ENCODE results near the gene SORCS3.

Gene SORCS3

DNA sequence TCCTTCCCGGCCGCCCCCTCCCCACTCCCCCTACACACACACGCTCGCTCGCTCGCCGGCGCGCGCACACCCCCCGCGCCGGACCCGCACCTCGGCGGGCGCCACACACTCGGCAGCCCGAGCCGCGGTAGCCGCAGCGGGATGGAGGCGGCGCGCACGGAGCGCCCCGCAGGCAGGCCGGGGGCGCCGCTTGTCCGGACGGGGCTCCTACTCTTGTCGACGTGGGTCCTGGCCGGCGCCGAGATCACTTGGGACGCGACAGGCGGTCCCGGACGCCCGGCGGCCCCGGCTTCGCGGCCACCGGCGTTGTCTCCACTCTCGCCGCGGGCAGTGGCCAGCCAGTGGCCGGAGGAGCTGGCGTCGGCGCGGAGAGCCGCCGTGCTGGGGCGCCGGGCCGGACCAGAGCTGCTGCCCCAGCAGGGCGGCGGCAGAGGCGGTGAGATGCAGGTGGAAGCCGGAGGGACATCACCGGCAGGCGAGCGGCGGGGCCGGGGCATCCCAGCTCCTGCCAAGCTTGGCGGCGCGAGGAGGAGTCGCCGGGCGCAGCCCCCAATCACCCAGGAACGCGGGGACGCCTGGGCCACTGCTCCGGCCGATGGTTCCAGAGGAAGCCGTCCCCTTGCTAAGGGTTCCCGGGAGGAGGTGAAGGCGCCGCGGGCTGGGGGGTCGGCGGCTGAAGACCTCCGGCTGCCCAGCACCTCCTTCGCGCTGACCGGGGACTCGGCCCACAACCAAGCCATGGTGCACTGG, at the start of gene SORCS3:
TSS of gene SORCS3 (plus strand) at position 104 of the 750 bp plus-strand sequence.
- ChIA-PET POLR2A (no interaction called here), CTCF (no interaction called here)
- no peak within 1 kb of the TSS for H3K4me3 ChIP-seq (ENCODE audit: low read depth, low read length)
- DNase-seq (ENCODE audit: low read depth, low spot score) = no peak
- TF ChIP-seq, protein P1, sequence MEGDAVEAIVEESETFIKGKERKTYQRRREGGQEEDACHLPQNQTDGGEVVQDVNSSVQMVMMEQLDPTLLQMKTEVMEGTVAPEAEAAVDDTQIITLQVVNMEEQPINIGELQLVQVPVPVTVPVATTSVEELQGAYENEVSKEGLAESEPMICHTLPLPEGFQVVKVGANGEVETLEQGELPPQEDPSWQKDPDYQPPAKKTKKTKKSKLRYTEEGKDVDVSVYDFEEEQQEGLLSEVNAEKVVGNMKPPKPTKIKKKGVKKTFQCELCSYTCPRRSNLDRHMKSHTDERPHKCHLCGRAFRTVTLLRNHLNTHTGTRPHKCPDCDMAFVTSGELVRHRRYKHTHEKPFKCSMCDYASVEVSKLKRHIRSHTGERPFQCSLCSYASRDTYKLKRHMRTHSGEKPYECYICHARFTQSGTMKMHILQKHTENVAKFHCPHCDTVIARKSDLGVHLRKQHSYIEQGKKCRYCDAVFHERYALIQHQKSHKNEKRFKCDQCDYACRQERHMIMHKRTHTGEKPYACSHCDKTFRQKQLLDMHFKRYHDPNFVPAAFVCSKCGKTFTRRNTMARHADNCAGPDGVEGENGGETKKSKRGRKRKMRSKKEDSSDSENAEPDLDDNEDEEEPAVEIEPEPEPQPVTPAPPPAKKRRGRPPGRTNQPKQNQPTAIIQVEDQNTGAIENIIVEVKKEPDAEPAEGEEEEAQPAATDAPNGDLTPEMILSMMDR (IDR thresholded peaks at IDR 0.05; ENCODE audit: insufficient read depth, low read length, missing control alignments) = no peak

DNA sequence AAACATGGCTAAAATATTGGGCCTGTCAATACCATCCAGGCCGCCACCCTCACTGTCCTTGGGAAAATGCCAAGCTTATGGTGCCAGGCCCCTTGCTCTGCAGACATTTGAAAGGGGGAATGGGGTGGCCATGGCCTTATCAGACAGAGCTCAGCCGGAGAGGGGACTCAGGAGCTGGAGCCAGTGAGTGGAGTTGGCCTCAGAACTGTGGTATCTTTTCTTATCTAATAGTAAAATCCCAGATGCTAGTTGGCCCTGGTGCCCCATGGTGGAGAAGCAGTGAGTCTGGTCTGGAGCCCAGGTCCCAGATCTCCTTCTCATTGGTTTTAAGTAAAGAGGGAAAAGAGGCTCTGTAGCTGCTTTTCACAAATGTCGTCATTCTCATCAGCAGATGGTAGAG, 49.6 kb upstream of the SORCS3 start:
- ChIA-PET CTCF (interaction anchor here (1.1 to 8.6 kb wide), 3 partner anchors 11 to 185 kb away, joined by 3 to 73 read pairs (median 7); no protein-coding TSS in a partner anchor), POLR2A (no interaction called here)
- no peak for DNase-seq (ENCODE audit: low read depth, low spot score)
- TF ChIP-seq, protein P1 (IDR thresholded peaks at IDR 0.05; ENCODE audit: insufficient read depth, low read length, missing control alignments) = no peak
- no peak overlapping the region for H3K4me3 ChIP-seq (ENCODE audit: low read depth, low read length)

DNA sequence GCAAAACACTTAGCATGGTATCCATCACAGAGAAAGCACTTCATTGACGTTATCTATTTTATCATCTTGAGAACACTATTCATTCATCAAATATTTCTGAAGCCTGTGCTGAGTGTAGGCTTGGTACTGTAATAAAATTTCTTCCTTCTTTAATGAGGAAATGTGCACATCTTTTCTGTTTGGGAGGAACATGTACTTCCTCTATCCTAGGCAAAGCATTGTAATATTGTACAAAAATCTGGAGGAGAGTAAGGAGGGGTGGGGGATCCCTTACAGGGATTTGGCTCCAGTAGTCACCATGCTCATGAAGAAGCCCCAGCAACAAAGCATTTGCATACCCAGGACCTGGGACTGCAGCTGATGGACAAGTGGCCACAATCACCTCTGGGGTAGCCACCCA, 39.9 kb upstream of the SORCS3 start:
- POLR2A ChIA-PET = no interaction called here
- no peak for DNase-seq (ENCODE audit: low read depth, low spot score)
- H3K4me3 ChIP-seq (ENCODE audit: low read depth, low read length) = no peak overlapping the region
- TF ChIP-seq, protein P1 (IDR thresholded peaks at IDR 0.05; ENCODE audit: insufficient read depth, low read length, missing control alignments) = no peak
- CTCF ChIA-PET = no interaction called here

DNA sequence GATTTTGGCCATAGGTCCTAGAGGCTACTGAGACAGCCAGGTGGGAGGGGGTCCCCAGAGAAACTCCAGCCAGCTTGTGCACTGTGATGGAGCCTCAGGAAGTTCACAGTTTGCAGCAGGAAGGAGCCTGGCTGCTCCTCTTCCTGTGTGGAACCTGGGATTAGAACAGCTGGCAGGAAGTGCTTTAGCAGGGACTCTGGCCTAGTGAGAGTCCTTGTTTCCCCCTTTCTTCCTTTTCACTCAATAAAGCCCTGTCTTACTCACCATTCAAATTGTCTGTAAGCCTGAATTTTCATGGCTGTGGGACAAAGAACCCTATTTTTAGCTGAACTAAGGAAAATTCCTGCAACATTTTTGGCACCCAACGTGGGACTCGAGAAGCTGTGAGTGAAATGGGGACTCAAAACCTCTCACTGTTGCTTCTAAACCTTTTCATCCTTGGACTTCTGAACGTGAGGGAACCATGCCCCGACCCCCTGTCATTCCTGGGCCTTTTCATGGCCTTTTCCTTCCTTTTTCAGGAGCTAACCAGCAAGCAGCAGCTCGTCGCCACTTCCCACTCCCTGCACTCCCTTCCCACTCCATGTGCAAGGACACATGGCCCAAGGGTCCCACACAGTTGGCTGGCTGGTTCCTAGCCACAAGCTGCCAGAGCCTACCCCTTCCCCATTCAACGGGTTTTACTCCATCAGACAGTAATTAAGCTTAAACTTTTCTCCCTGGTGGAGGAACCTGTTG, 32.8 kb upstream of the SORCS3 start:
- no peak for DNase-seq (ENCODE audit: low read depth, low spot score)
- POLR2A ChIA-PET = no interaction called here
- TF ChIP-seq, protein P1 (IDR thresholded peaks at IDR 0.05; ENCODE audit: insufficient read depth, low read length, missing control alignments) = no peak
- no peak overlapping the region for H3K4me3 ChIP-seq (ENCODE audit: low read depth, low read length)
- CTCF ChIA-PET = interaction anchor here (1.1 to 1.9 kb wide), 3 partner anchors 14 to 202 kb away, joined by 3 to 11 read pairs (median 9); no protein-coding TSS in a partner anchor

DNA sequence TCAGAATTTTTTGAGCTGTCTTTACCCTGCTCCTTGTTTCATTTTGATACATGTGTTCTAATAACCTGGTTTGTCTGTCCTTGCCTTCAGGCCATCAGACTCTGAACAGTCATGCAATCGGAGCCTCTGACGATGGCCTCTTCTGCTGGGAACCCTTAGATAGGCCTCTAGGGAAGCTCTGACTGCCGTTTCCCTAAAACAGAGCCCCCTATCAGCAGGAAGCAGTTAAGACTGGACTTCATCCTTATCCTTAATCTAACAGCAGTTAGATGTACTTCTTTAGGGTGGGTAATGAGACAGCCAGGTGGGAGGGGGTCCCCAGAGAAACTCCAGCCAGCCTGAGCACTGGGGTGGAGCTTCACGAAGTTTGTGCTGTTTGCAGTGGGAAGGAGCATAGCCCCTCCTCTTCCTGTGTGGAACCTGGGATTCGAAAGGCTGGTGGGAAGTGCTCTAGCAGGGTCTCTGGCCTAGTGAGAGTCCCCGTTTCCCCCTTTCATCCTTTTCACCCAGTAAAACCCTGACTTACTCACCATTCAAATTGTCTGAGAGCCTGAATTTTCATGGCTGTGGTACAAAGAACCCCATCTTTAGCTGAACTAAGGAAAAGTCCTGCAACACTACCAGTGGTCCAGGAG, 28.4 kb upstream of the SORCS3 start:
- DNase-seq (ENCODE audit: low read depth, low spot score) = no peak
- H3K4me3 ChIP-seq (ENCODE audit: low read depth, low read length) = no peak overlapping the region
- ChIA-PET POLR2A (no interaction called here), CTCF (interaction anchor here (0.9 to 5.6 kb wide), 8 partner anchors 12 to 217 kb away, joined by 3 to 33 read pairs (median 4); no protein-coding TSS in a partner anchor)
- TF ChIP-seq, protein P1 (IDR thresholded peaks at IDR 0.05; ENCODE audit: insufficient read depth, low read length, missing control alignments) = no peak

DNA sequence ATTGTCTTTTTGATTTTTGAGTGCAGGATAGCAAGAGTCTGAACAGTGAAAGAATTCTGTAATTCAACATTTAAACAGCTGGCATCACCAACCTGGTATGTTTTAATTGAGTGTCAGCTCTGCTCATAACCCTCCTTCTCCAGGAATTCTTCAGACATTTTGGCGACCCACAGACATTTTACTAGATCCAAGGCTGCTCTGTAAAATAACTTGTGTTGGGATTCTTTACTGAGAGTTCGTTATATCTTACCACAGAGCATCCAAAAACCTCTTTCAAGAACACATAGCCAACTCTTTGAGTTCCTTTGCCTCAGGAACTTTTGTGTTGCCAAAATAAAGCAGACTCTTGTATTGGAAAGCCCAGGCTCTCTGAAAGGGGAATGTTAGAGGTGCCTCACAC, 27.7 kb upstream of the SORCS3 start:
- TF ChIP-seq, protein P1 (IDR thresholded peaks at IDR 0.05; ENCODE audit: insufficient read depth, low read length, missing control alignments) = no peak

More for the DNA sequence above, 27.7 kb upstream of the SORCS3 start:
- POLR2A ChIA-PET = no interaction called here
- DNase-seq (ENCODE audit: low read depth, low spot score) = no peak
- CTCF ChIA-PET = interaction anchor here (1.1 to 5.6 kb wide), 9 partner anchors 16 to 218 kb away, joined by 3 to 33 read pairs (median 4); no protein-coding TSS in a partner anchor
- no peak overlapping the region for H3K4me3 ChIP-seq (ENCODE audit: low read depth, low read length)

All from AG04449 (cell line).